Skin epidermis (tissue), 12 donors: ENCODE results near the gene TBL2.
"Not testable (repeated sequence)": the region's sequence is repeated elsewhere in the genome, so short reads cannot be mapped to it uniquely, and the experiment has no call there.

ENCODE experiments used
- H3K27ac ChIP-seq, 21 experiments: fragments of 200-600 bp; sonication (generic) in 11 of 21; one replicate each; pipeline ENCODE4 v1.5.0; 2020; ENCODE audit warnings: mild to moderate bottlenecking in 3 of 21, inconsistent platforms in 2 of 21, moderate library complexity in 2 of 21
- H3K4me3 ChIP-seq, 7 experiments: fragments of 200-600 bp; sonication (generic) in 2 of 7; one replicate each; pipeline ENCODE4 v1.5.0; 2020; ENCODE audit warnings: inconsistent platforms in 2 of 7, mild to moderate bottlenecking in 2 of 7, moderate library complexity in 1 of 7

TBL2 gene, protein sequence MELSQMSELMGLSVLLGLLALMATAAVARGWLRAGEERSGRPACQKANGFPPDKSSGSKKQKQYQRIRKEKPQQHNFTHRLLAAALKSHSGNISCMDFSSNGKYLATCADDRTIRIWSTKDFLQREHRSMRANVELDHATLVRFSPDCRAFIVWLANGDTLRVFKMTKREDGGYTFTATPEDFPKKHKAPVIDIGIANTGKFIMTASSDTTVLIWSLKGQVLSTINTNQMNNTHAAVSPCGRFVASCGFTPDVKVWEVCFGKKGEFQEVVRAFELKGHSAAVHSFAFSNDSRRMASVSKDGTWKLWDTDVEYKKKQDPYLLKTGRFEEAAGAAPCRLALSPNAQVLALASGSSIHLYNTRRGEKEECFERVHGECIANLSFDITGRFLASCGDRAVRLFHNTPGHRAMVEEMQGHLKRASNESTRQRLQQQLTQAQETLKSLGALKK

DNA sequence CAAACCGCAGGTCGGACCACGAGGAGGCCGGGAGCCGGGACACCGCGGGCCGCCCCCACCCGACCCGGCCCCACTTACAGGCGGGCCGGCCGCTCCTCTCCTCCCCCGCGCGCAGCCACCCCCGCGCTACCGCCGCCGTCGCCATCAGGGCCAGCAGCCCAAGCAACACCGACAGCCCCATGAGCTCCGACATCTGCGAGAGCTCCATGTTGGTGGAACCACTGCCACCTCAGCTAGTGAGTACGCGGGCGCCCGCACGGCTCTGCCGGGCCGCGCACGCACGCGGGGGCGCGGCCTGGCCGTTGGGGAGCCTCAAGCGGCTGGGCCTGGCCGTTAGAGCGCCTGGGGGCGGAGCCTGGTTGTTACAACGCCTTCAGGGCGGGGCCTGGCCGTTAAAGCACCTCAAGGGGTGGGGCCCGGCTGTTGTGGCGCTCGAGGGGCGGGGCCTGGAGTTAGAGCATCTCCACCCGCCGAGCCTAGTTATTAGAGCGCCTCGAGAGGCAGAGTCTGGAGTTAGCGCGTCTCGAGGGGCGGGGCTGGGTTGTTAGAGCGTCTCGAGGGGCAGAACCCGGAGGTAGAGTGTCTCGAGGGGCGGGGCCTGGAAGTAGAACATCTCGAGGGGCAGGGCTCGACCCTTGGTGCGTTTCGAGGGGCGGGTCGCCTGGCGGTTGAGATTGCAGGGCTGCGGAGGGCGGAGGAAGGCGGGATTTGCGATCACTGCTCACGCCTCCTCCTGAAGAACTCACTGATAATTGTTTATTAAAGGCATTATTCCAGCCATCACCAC lies at the start of gene TBL2:
TSS of gene TBL2 (minus strand) at position 238 of the 787 bp plus-strand sequence. CDS start at position 208, 30 bp downstream.
- peak within 1 kb of the TSS; percentile 79 to 98 (median 93) for H3K27ac ChIP-seq
- H3K4me3 ChIP-seq = peak within 1 kb of the TSS; percentile 64 to 98 (median 90)

DNA sequence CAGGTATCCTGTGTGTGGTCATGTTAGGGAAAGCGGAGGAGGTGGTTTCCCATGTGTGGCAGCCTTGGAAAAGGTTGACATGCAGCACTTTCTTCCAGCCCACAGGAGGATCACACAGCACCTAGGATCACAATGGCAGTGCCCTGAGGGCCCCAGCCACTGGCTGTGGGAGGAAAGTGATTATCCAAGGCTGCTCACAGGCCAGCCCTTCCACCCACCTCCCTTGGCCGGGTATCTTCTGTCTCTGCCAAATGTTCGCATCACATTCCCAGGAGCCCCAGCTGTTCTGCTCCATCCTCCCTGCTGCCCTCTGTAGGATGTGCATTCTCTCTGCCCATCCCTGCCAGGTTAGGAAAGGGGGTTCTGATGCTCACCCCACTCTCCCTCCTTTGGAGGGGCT lies 48.4 kb upstream of the TBL2 start:
- no peak overlapping the region for H3K27ac ChIP-seq
- no peak overlapping the region for H3K4me3 ChIP-seq

DNA sequence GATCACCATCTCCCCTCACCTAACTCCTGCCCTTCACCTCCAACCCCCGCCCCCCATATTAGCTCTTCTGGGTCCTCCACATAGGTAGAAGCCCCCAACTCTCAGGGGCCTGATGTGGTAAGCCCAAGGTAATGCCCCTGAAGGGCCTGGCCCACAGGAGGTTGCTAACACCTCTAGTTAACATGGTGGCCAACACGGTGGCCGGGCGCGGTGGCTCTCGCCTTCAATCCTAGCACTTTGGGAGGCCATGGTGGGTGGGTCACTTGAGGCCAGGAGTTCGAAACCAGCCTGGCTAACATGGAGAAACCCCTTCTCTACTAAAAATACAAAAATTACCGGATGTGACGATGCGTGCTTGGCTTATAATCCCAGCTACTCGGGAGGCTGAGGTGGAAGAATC lies 46.9 kb upstream of the TBL2 start:
- Histone ChIP-seq H3K27ac (no peak overlapping the region), H3K4me3 (no peak overlapping the region)

DNA sequence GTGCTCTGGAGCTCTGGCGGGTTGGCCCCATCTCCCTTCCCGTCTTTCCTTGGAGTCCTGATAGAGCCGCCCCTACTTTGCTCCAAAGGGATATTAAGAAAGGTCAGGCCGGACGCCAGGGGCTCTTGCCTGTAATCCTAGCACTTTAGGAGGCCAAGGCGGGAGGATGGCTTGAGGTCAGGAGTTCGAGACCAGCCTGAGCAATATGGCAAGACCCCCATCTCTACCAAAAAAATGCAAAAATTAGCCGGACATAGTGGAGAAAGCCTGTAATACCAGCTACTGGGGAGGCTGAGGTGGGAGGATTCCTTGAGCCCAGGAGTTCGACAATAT lies 46.3 kb upstream of the TBL2 start:
- Histone ChIP-seq H3K4me3 (peak overlapping the region in 2 of 7 experiments; percentile 27 to 45), H3K27ac (no peak overlapping the region)

DNA sequence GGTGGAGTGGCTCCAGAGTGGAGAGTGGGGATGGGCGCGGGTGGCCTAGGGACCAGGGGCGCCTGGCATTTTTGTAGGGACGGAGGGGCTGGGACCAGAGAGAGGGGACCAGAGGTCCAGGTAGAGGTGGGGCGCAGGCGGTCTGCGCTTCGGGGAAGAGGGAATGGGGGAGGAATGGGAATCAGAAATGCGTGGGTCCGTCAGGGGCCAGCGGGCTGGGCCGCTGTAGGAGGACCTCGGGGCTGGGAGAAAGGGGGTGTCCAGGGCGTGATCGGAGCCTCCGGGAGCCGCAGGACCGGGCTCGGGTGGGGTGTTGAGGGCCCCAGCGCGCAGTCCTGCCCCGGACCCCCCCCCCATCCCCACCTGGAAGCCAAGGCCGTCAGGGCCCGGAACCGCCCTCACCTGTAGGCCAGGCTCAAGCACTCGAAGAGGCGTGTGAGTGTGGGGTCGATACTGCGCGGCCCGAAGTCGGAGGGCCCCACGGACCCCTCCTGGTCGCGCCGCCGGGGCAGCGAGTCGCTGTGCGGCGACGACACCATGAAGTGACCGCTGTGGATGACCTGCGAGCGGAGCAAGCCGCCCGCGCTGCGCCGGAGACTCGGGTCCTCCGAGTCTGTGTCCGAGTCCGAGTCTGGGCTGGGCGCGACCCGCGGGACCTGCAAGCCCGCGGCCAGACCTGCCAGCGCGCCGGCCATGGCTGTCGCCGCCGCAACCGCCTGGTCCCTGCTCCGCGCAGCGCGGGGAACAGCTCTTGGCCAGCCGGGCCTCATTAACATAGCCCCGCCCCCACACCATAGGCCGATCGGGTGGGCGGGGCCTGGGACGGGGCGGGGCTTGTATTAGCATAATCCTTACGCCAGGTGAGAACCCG lies 45.7 kb upstream of the TBL2 start, which contains the start of gene MLXIPL:
TSS of gene MLXIPL (minus strand) at position 725 of the 871 bp plus-strand sequence. CDS start at position 695, 30 bp downstream.
- H3K27ac ChIP-seq = peak within 1 kb of the TSS in 1 of 21 experiments; percentile 5
- peak within 1 kb of the TSS in 6 of 7 experiments; percentile 2 to 45 (median 24) for H3K4me3 ChIP-seq

DNA sequence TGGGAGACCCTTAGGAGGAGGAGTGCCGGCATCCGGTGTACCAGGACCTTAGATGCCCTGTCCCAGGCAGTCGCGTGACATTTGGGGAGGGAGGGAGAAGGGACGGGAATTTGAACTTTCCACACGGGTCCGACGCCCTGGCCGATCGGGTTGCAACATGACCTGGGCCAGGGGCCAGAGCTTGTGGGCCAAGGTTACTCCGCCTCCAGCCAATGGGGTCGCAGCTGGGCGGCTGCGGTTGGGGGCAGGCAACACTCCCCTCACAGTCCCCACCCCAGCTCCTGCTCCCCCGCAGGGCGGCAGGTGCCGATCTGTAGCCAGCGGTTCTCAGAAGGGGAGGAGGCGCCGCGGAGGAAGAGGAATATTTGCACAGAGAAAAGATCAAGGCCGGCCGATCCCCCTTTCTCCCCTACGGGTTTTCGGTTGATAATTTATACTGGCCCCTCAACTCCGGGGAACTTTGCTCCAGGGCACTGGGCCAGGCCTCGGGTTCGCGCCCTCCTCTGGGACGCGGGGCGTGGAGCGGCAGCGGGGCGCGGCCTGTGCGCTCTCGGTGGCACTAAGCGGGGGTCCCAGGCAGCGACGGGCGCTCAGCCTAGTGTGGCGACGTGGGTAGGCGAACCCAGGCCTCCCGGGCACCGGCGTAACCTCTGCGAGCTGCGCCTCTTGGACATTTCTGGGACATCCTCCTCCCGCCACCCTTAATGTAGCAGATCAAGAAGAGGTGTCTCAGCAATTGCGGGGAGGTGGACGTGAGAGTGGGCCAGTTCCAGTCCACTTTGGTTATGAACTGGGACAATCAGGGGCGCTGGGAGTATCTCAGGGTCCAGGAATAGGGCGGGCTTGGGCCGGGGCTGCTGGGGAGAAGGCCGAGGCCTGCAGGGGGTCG lies 44.8 kb upstream of the TBL2 start:
- Histone ChIP-seq H3K4me3 (peak overlapping the region in 3 of 7 experiments; percentile 1 to 32 (median 5)), H3K27ac (peak overlapping the region in 1 of 21 experiments; percentile 5)

DNA sequence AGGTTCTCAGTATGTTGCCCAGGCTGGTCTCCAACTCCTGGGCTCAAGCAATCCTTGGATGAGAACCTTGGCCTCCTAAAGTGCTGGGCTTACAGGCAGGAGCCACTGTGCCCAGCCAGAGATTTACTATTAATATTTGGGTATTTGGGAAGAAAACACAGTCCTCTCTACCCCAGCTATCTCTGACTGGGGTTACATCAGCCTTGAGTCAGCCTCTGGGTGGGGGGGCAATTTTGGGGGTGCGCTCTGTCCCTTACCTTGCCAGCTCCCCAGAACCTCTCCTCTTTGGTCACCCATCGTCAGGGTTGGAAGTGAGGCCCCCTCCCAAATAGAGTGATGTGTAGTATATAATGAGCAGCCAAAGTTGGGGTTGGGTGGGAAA lies 44.1 kb upstream of the TBL2 start:
- H3K27ac ChIP-seq = no peak overlapping the region

DNA sequence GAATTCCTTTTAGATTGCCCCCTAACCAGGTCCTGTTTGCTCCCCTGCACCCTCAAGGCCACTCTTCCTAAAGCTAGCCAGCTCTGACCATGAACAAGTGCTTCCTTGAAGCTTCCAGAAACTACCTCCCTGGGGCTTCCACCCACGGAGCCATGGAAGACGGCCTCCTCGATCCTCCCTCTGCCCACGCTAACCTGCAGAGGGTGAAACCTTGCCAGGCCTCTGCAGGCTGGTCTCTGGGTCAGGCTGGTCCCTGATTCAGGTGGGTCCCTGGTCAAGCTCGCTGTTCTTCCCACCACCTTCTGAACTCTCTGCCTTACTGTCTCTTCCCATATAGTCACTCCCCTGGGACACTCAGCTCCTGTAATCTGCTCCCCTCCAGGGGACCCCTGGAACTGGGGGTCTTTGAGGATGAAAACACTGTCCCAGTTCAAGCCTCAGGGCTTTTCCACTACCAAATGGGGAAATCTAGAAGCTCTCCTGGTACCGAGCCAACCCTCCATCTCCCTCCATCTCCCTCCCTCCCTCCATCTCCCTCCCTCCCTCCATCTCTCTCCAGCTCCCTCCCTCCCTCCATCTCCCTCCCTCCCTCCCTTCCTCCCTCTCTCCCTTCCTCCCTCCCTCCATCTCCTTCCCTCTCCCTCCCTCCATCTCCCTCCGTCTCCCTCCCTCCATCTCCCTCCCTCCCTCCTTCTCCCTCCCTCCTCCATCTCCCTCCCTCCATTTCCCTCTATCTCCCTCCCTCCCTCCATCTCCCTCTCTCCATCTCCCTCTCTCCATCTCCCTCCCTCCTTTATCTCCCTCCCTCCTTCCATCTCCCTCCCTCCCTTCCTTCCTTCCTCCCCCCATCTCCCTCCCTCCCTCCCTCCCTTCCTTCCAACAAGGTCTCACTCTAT lies 43.0 kb upstream of the TBL2 start:
- H3K27ac ChIP-seq = no peak overlapping the region
- no peak overlapping the region for H3K4me3 ChIP-seq

More for the DNA sequence above, 44.1 kb upstream of the TBL2 start:
- H3K4me3 ChIP-seq = no peak overlapping the region

DNA sequence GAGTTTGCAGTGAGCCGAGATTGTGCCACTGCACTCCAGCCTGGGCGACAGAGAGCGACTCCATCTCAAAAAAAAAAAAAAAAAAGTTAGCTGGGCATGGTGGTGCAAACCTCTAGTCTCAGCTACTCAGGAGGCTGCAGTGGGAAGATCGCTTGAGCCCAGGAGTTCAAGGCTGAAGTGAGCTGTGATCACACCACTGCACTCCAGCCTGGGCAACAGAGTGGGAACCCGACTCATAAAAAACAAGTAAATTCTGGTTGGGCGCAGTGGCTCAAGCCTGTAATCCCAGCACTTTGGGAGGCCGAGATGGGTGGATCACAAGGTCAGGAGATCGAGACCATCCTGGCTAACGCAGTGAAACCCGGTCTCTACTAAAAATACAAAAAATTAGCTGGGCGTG lies 41.0 kb upstream of the TBL2 start:
- H3K4me3 ChIP-seq, H3K27ac ChIP-seq: not testable (repeated sequence)

DNA sequence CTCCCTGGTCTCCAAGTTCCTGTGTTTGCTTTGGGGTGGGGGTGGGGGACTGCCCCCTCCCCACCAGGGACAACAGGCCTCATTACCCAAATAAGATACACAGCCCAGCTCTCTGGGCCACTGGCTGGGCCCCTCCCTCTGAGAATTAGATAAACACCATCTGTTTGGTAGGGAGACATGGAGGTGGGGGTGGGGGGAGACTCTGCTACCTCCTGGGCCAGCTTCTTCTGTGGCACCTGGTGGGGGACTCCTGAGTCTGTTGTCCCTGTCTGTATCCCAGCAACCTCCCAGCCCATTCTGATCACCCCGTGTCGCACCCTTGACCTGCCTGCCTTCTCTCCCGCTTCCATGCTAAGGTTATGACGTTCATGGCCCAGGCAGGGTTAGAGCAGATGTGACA lies 40.2 kb upstream of the TBL2 start:
- Histone ChIP-seq H3K4me3 (no peak overlapping the region), H3K27ac (no peak overlapping the region)

DNA sequence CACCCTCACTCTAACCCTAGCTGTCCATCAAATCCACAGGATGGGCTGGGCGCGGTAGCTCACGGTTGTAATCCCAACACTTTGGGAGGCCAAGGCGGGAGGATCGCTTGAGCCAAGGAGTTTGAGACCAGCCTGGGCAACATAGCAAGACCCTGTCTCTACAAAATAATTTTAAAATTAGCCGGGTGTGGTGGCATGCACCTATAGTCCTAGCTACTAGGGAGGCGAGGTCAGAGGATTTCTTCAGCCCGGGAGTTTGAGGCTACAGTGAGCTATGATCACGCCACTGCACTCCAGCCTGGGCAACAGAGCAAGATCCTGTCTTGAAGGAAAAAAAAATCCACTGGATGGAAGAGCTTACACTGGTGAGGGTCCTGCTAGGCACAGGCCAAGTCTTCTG lies 39.1 kb upstream of the TBL2 start:
- H3K27ac ChIP-seq, H3K4me3 ChIP-seq: not testable (repeated sequence)

DNA sequence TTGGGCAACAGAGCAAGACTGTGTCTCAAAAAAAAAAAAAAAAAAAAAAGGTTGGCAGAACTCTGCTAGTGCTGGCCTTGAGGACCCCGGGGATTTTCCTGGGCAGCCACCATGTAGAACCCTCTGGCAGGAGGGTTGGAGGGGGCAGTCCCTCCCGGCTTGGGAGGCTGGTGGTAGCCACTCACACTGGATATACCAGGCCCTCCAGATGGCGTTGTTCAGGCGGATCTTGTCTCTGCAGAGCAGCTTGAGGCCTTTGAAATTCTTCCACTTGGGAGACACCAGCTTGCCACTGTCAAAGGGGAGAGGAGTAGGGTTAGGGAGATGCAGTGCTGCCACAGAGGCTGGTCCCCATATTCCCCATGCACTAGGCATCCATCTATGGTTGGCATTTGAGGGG lies 37.5 kb upstream of the TBL2 start:
- H3K4me3 ChIP-seq = no peak overlapping the region
- H3K27ac ChIP-seq = no peak overlapping the region

DNA sequence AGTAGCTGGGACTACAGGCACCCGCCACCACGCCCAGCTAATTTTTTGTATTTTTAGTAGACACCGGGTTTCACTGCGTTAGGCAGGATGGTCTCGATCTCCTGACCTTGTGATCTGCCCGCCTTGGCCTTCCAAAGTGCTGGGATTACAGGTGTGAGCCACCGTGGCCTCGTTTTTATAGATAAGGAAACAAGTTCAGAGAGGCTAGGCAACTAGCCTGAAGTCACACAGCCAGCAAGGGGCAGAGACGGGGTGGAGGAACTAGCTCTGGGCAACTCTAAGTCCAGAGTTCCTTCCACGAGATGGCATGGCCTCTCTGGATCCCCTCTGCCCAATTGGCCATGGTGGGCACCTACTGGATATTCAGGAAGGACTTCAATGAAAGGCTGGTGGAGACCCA lies 36.6 kb upstream of the TBL2 start:
- not testable (repeated sequence) for H3K4me3 ChIP-seq, H3K27ac ChIP-seq

DNA sequence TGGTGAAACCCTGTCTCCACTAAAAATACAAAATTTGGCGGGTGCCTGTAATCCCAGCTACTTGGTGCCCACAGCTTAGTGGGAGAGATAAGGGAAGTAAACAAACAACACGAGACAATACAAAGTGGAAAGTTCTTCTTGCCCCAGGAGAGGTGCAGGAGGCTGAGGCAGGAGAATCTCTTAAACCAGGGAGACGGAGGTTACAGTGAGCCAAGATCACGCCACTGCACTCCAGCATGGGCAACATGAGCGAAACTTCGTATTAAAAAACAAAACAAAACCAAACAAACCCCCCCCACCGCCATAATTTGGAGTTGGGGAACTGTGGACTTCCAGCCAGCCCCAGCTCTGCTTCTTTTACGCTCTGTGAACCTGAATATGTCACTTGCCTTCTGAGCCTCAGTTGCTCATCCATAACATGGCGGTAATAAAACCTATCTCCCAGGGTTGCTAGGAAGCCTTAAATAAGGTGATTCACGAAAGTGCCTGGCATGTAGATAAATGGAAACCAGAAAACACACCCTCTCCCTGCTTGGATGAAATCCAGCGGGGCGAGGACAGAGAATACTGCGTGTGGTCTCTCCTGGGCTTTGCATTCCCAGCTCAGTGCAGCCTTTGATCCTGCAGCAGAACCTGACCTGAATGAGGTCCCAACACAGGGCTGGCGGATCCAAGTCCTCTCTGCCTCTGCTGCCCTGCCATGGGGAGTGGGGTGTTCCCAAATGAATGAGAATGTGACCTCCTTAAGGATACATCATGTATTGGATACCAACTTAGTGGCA lies 35.8 kb upstream of the TBL2 start:
- Histone ChIP-seq H3K27ac (no peak overlapping the region), H3K4me3 (no peak overlapping the region)

DNA sequence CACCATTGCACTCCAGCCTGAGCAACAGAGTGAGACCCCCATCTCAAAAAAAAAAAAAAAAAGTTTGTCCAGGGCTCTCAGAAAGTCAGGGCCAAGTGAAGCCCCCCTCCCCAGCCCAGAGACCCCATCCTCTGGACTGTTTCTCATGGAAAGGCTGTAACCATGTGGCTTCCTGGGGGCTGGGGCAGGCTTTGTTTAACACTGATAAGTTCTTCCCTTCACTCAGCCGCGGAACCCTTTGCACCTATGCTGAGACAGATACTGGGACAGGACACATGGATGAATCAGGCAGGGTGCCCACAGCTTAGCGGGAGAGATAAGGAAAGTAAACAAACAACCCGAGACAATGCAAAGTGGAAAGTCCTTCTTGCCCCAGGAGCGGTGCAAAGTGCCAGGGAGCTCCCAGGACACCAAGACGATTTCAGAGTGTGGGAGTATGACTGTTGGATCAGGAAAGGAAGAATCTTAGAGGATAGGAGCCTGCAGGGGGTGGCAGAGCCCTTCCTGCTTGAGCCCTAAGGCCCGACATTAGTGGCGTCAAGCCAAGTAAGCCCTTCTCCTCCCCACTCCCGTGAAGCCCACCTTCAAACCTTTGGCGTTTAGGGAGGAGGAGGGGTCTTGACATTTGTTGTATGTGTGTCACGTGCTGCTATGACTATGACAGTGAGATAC lies 34.4 kb upstream of the TBL2 start:
- Histone ChIP-seq H3K4me3 (no peak overlapping the region), H3K27ac (no peak overlapping the region)

DNA sequence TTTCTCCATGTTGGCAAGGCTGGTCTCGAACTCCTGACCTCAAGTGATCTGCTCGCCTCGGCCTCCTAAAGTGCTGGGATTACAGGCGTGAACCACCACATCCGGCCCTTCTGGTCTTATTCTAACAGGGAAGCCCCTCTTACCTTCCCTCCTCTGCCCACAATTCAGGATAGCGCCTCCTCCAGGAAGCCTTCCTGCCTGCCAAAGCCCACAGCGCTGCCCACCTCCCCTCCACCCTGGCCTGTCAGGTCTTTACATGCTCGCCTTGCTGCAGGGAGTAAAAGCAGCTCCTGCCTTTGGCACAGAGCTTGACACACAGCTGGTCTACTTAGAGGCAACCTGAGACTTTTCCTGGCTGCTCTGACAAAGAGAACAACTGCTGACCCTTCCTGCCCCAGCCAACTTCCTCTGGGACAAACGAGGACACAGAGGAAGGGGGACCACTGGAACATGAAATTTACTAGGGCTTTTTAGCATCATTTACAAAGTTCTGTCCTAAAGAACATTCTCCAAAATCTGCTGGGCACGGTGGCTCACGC lies 32.7 kb upstream of the TBL2 start:
- Histone ChIP-seq H3K4me3 (no peak overlapping the region), H3K27ac (no peak overlapping the region)
